ENCODE measurements around the gene DRD1.
"Not testable (repeated sequence)": the region's sequence is repeated elsewhere in the genome, so short reads cannot be mapped to it uniquely, and the experiment has no call there.

Gene DRD1

DNA sequence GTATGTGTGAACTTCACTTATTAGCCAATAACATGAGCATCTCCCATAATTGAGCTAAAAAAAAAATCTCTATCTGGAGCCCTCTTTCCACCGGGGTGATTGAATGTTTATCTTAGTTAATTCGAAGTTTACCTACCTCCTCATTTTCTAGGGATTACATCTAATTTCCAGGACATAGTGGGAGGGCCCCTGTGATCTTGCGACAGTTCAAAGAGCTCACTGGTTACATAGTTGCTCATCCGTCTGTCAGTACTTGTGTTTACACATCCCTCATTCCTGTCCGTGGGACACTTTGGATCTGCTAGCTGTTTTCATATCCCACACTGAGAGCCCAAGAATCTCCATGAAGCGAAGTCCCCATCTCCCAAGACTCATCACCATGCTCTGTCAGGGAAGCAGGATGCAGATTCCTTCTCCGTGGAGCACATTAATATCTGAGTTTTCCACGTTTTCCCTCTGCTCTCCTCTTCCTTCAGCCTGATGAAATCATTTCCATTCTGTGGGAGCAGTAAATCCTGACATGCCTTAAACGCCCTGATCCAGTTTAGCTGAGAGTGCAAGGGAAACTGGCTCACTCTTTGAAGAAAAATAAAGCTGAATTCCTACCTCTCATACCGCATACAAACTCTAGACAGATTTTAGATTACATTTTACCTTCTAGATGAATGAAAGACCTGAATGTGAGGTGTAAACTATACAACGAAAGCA lies 24.2 kb upstream of the DRD1 start:
- DNase-seq = no peak

- no peak for DNase-seq
These were observed 22.8 kb upstream of the DRD1 start for GRCh38 chr5:175466700-175467318.

GRCh38 chr5:175465282-175465681 lies 21.3 kb upstream of the DRD1 start:
- DNase-seq = no peak

- DNase-seq = no peak
These were observed 20.9 kb upstream of the DRD1 start for GRCh38 chr5:175464942-175465233.

DNA sequence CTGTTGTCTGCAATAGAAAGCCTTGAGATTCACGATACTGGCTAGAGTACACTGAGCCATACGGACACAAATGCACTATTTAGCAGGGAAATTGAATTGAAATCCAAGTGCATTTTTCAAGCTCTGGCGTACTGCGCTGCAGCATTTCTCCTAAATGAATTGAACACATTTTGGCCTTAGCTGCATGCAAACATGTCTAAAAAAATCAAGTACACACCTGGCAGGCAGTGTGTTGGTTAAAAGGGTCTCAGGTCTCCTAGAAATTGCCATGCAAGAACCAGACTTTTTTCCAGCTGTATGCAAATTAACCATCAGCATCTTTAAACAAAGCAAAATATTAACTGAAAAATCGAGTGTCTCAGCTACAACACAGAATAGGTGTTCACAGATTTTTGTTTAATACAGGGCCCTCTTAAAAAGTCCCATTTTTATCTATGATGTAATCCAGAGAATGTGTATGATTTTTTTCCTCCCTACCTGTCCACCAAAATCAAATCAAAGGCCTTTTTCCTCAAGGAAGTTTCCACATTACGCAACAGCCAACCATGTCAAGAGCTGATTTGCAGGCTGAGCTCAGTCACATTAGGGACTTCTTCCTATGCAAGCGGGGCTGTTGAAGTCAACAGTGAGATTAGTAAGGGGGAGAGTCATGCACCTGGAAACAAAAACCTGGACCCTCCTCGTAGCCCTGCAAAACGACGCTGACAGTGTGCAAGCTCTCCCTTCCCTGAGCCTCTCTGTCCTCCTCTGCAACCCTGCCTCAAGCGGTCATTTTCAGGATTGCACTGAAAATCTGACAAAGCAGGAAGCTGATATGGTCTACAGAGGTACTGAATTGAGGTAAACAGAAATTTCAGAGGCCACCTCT lies 20.3 kb upstream of the DRD1 start:
- peak; percentile 5 to 60 for DNase-seq

GRCh38 chr5:175463641-175464040 lies 19.7 kb upstream of the DRD1 start:
- DNase-seq = no peak

GRCh38 chr5:175461370-175461769 lies 17.4 kb upstream of the DRD1 start:
- no peak for DNase-seq

DNA sequence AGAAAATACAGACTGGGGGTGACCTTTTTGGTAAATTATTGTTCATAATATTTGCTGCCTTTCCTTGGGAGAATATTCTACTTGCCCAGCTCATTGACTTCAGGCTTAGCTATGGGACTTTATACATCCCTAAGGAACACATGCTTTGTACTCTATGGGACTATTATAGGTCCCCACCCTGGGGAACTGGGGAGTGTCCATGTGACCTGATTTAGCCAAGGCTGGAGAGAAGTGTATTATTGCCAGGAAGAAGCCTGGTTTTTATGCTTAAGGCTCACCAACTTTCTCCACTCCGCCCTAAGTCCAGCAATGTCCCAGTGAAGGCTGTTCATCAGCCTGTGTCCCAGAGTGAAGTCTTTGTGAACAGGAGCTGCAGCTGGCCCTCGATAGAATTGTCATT lies 16.6 kb upstream of the DRD1 start:
- no peak for DNase-seq

DNA sequence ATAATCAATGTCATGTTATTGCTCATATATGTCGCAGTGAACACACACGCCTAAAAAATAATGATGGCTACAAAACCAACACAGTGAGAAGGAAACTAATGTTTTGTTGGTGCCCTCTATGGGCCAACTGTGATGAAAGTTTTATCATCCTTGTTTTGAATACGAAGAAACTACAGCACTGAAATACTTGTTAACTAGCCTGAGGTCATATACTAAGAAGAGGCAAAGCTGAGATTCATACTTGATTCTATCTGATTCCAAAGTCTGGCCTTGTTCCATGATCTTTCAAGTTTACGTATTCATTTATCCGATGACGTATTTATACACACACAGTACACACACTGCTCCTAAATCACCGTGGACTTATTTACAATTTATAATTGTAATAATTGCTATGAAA lies 16.1 kb upstream of the DRD1 start:
- DNase-seq = peak in 1 of 2 experiments; percentile 46

- DNase-seq = peak in 1 of 2 experiments; percentile 43
These were observed 13.5 kb upstream of the DRD1 start for GRCh38 chr5:175457466-175457865.

DNA sequence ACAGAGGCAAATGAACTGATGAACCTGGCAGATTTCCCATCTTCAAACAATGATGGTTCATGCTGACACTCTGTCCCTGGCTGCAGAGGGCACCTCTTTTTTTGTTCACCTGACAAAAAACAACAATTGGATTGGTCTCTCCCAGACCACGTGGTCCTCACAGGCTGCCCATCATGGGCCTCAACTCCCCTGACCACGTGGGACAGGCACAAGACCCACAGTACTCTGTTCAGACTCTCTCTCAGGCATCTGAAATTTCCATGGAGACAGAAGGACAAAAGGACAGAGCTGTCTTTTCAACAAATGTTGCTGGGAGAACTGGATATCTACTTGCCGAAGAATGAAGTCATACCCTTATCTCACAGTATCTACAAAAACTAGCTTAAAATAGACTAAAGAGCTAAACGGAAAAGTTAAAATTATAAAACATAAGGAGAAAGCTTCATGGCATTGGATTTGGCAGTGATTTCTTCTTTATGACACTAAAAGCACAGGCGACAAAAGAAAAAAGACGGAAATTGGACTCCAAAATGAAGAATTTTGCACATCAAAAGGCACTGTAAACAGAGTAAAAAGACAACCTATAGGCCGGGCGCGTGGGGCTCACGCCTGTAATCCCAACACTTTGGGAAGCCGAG lies 12.2 kb upstream of the DRD1 start:
- DNase-seq = no peak

- not testable (repeated sequence) for DNase-seq
These were observed 10.4 kb upstream of the DRD1 start for GRCh38 chr5:175454338-175454737.

DNA sequence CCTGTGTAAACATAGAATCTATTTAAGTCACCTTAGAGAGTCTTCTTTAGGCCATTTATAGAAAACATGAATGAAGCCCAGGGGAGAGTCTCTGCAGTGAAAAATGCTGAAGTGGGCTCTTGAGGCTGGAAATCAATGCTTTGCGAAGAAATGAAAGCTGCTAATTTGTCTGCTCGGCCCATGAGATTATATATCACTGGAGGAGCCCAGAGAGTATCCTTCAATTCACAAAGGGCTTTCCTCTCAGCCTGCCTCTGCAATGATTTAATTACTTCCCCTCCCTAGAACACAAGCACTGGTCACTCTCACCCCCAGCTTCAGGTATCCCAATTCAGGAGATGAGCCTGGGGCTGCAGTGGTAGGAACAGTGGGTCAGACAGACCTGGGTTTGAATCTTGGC lies 8.2 kb upstream of the DRD1 start:
- DNase-seq = no peak

DNA sequence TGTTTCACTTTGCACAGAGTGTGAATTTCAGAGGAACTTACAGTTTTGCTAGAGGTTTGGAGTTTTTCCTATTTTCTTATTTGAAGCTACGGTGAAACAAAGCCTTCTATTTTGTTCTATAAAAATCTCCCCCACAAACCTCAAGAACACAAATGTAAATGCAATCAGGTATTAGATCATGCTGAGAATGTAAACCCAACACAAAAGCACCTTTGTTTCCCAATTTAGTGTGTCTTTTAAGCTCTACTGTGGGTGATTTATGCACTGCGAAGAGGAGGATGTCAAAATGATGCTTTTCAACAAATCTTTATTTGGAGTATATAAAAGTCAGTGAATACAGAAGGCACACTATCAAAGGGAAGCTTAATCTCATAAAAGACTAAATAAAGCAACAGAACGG lies 4.3 kb upstream of the DRD1 start:
- DNase-seq = no peak

DNA sequence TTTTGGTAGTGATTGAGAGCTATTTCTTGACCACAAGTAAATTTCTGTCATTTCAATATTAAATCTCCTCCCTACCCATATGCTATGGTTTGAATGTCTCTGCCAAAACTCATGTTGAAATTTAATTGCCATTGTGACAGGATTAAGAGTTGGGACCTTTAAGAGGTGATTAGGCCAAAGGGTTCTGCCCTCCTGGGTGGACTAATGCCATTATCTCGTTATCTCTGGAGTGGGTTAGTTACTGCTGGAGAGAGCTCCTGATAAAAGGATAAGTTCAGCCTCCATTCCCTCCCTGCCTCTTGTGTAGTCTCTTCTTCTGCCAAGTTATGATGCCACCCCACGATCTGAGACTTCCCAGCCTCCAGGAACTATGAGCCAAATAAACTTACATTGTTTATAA lies 3.6 kb upstream of the DRD1 start:
- DNase-seq = peak in 1 of 2 experiments; percentile 21

DNA sequence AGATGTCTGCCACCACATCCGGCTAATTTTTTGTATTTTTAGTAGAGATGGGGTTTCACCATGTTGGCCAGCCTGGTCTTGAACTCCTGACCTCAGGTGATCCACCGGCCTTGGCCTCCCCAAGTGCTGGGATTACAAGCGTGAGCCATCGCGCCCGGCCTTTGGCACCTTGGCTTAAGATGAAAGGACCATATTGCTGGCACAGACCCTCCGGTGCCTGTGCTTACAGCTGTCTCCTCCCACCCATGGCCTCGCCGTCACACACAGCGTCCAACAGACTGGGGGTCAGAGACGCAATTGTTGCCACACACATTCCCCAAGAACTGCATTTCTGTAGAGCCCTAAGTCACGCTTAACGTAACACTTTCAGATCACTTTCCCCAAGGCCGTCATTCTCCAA lies 2.4 kb upstream of the DRD1 start:
- DNase-seq = not testable (repeated sequence)

GRCh38 chr5:175444905-175445456 lies 999 bp upstream of the DRD1 start:
- no peak for DNase-seq

DNA sequence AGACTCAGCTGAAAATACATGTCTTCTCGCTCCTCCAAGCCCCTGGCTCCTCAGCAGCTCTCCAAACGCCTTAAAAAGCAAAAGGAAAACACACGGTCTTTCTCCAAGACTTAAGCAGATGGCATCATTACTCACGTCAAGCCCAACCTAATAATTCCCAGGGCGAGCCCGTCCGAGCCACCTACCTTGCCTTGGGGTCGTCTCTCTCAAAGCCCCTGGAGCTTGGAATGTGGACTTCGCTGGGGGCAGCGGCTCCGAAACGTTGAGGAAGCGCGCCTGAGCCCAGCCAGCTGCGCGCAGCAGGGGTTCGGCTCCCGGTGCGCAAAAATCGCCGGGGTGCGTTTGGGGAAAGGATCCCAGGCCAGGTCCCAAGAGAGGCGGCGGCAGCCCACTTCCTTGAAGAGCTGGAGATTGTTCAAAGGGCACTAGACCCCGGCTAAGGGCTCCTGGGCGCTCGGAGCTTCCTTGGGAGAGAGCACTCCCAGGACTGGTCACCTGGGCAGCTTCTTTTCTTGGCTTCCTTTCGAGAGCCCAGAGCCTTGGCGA lies 395 bp downstream of the DRD1 start:
- peak; percentile 33 to 73 for DNase-seq

DNA sequence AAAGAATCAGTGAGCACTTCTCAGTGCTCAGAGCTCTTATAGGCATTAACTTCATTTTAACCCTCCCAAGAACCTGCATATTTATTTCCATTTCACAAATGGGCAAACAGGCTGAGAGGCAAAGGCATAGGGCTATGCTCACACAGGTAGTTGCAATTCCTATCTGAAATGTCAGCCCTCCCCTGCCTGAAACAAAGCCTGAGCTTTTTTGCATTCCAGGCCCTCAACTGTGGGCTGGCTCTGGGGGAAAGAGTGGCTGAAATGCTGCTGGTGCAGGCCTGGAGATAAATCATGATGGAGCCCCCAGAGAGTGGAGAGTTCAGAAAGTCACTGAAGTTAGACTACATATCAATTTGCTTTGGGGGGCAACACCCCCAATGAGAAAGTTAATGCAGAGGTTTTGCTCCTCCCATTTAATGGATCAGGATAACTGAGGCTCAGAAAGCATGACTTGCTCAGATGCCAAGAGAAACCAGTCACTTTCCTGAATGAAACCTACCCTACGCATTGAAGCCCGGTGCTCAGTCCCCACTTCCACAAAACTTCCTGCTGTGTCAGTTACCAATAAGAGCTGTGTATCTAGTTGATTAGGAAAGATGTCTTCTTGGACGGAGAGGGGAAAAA lies 5.6 kb downstream of the DRD1 start:
- no peak for DNase-seq

DNA sequence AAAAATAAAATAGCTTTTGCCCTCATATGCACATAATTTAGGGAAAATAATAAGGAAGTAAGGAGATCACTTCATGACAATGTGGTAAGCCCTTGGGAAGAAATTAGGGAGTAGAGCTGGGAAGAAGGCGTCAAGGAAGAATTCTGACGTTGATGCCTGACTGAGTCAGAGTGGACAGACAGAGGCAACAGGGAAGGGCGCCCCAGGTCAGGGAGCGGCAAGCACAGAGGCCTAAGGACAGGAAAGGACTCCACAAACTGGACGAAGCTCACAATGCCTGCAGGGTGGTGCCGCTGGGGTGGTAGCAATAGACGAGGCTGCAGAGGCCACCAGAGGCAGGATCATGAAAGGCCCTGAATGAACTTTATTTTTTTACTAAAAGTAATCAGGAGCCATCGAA lies 7.6 kb downstream of the DRD1 start:
- no peak for DNase-seq

GRCh38 chr5:175434800-175435199 lies 9.2 kb downstream of the DRD1 start:
- no peak for DNase-seq

DNA sequence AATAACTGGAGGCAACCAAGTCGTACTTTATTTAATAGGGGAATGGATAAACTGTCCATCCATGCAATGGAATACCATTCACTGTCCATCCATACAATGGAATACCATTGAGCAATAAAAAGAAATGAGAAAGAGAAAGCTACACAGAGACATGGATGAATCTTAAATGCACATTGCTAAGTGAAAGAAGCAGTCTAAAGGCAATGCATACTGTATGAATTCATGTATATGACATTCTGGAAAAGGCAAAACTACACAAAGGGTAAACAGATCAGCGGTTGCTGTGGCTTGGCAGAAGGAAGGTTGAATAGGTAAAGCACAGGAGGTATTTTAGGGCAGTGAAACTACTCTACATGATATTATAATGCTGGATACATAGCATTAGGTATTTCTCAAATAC lies 16.2 kb downstream of the DRD1 start:
- DNase-seq = no peak

GRCh38 chr5:175424594-175424993 lies 19.4 kb downstream of the DRD1 start:
- not testable (repeated sequence) for DNase-seq

All from NCI-H524 (cell line).